PC-9 (cell line): Measurements from ENCODE around the gene EPHA4.

Experiments used
- EZH2 ChIP-seq: fragments of 200-600 bp; sonication (generic); IDR thresholded peaks from 2 replicates; pipeline ENCODE4 v1.8.0; 2017; ENCODE audit warnings: antibody characterized with exemption, low read depth
- TF ChIP-seq, protein P1 (sequence below): fragments of 200-600 bp; sonication (generic); conservative IDR thresholded peaks from 2 replicates; pipeline ENCODE4 v1.6.1; 2017; ENCODE audit warnings: mixed run types, antibody characterized with exemption, mild to moderate bottlenecking, moderate library complexity

DNA sequence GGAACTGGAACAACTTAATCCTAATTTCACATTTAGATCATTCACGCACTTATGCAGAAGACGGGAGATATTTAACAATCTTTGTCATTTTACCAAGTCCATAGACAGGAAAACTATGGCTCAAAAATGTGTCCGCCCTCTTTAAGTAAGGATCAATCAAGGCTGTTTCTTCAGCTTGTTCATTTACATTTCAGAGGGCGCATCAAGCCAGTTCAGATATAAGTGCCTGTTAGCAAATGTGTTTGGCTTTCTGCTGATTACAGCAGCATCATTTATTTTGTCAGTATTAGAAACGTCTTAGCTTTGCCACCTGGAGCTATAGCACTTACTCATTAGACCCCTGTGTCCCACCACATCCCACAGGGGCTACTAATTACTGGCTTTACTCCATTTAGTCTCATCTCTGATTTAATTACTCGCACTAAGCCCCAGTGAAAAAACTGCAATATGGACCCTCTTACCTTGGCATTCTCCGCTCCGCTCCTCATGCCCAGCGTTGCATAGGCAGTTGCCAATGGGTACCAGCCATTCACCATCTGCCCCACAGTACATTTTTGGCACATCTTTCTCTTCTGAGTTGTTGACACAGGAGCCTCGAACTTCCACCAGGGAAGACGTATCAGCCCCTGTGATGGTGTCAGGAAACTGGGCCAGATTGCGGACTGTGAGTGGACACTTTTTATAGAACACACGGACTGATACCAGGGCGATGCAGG lies 8.7 kb downstream of the EPHA4 start:
- TF ChIP-seq, protein P1, sequence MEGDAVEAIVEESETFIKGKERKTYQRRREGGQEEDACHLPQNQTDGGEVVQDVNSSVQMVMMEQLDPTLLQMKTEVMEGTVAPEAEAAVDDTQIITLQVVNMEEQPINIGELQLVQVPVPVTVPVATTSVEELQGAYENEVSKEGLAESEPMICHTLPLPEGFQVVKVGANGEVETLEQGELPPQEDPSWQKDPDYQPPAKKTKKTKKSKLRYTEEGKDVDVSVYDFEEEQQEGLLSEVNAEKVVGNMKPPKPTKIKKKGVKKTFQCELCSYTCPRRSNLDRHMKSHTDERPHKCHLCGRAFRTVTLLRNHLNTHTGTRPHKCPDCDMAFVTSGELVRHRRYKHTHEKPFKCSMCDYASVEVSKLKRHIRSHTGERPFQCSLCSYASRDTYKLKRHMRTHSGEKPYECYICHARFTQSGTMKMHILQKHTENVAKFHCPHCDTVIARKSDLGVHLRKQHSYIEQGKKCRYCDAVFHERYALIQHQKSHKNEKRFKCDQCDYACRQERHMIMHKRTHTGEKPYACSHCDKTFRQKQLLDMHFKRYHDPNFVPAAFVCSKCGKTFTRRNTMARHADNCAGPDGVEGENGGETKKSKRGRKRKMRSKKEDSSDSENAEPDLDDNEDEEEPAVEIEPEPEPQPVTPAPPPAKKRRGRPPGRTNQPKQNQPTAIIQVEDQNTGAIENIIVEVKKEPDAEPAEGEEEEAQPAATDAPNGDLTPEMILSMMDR: no peak
- no peak for TF ChIP-seq EZH2
